IPS DF 6.9 (cell line): ENCODE results near the gene POLR3A.

Source experiments
- DNase-seq: peaks from one replicate; pipeline ENCODE4 v3.0.0-alpha.2; 2013; ENCODE audit warnings: low read depth, low spot score
- H3K27ac ChIP-seq: one replicate; pipeline ENCODE4 v1.5.1; 2013; ENCODE audit warnings: low read length, control low read depth
- H3K27me3 ChIP-seq: 2 replicates; pipeline ENCODE4 v1.6.1; 2013; ENCODE audit warnings: mild to moderate bottlenecking, low read length; ENCODE audit not compliant: control insufficient read depth, insufficient read depth
- H3K36me3 ChIP-seq: 2 replicates; pipeline ENCODE4 v1.6.1; 2013; ENCODE audit warnings: low read length; ENCODE audit not compliant: control insufficient read depth, insufficient read depth
- H3K4me1 ChIP-seq: 2 replicates; pipeline ENCODE4 v1.6.1; 2013; ENCODE audit warnings: low read length; ENCODE audit not compliant: control insufficient read depth, insufficient read depth
- H3K4me3 ChIP-seq: 2 replicates; pipeline ENCODE4 v1.5.1; 2013; ENCODE audit warnings: mild to moderate bottlenecking, low read length
- H3K9me3 ChIP-seq: 2 replicates; pipeline ENCODE4 v1.6.1; 2013; ENCODE audit warnings: low read length, inconsistent platforms; ENCODE audit not compliant: control insufficient read depth, insufficient read depth
- WGBS: extraction: QIAGEN DNeasy Blood & Tissue Kit; methylation state at CpG from one replicate; pipeline ENCODE4 v1.1.7; 2013; ENCODE audit warnings: mixed read lengths, missing lambda C conversion rate; ENCODE audit not compliant: insufficient read length, insufficient coverage; 5-methylcytosine and 5-hydroxymethylcytosine counted together

POLR3A gene

DNA sequence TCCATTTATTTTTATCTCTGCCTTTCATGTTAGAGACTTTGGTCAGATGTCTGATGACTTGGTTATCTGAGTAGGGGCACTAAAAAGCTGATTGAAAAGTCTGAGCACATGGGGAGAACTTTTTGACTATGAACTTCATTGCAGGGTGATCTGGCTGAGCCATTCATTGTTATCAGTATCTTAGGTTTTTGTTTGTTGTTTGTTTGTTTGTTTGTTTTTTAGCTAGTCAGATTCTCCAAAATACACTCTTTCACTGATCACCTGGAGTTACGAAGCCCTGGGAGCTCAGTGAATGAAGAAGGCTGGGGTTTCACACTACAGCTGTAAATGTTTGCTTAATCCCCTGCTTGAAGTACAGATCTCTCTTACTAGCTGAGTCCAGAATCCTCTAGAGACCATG, 74.2 kb downstream of the POLR3A start:
- Histone ChIP-seq H3K27ac (no peak overlapping the region), H3K4me1 (no peaks in the 10 kb centered on the region), H3K36me3 (no peaks in the 10 kb centered on the region), H3K4me3 (no peak overlapping the region), H3K9me3 (no peaks in the 10 kb centered on the region), H3K27me3 (no peaks in the 10 kb centered on the region)
- no CpG with 5 or more reads among the region's 1 CpG for WGBS
- DNase-seq, result no peak

- DNase-seq, result peak; percentile 73
- no CpG with 5 or more reads among the region's 7 CpGs for WGBS
- H3K9me3 ChIP-seq, result no peaks in the 10 kb centered on the region
- H3K4me1 ChIP-seq, result no peaks in the 10 kb centered on the region
- H3K4me3 ChIP-seq, result no peak overlapping the region
- H3K27me3 ChIP-seq, result no peaks in the 10 kb centered on the region
- peak overlapping the region; percentile 6 for H3K27ac ChIP-seq
- H3K36me3 ChIP-seq, result no peaks in the 10 kb centered on the region
Measured at GRCh38 chr10:77949167-77949566, 80.1 kb downstream of the POLR3A start.

GRCh38 chr10:77946084-77946483, 83.2 kb downstream of the POLR3A start:
- no peaks in the 10 kb centered on the region for H3K4me1 ChIP-seq
- no peak overlapping the region for H3K27ac ChIP-seq
- H3K36me3 ChIP-seq, result no peaks in the 10 kb centered on the region
- H3K4me3 ChIP-seq, result no peak overlapping the region
- no peaks in the 10 kb centered on the region for H3K27me3 ChIP-seq
- no peaks in the 10 kb centered on the region for H3K9me3 ChIP-seq
- WGBS, result no CpG with 5 or more reads among the region's 2 CpGs
- DNase-seq, result no peak

GRCh38 chr10:77944519-77944918, 84.8 kb downstream of the POLR3A start:
- no peak overlapping the region for H3K27ac ChIP-seq

DNA sequence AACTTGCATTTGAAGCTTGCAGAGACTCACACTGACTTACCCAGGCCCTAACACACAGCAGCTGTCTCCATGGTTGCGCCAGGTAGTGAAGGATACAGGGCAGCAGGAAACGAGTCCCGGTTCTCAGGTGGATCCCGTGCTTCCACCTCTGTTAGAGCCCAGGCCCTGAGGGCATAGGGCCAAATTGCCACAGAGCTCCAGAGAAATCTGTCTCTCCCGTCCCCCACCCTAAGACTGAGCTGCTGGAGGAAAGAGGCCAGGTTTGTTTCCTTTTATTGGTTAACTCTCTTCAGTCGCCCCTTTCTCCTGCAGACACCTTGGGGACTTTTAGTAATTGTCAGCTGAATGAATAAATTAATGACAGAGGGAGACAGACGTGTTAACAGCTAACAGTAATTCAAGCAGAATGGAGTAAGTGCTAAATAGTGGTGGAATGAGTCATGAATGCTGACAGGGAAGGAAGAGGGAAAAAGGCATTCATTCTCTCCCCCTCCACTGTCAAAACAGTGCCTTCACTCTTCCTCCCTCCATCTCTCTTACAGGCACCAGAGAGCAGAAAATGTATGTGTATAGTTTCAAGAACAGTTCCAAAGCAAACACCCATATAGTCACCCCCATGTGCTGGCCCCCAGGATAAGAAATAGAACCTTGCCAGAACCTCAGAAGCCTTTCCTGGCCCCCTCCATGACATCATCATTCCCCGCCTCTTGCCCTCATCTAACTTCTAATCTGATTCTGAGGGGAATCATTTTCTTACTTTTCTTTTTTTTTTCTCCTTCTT, 86.0 kb downstream of the POLR3A start:
- Histone ChIP-seq H3K9me3 (no peaks in the 10 kb centered on the region), H3K27me3 (no peaks in the 10 kb centered on the region), H3K4me1 (peaks cover 1% of the 10 kb centered on the region; the same call in 1 of the 2 replicates), H3K27ac (no peak overlapping the region), H3K36me3 (no peaks in the 10 kb centered on the region), H3K4me3 (no peak overlapping the region)
- DNase-seq, result no peak
- WGBS, result no CpG with 5 or more reads among the region's 8 CpGs

More at GRCh38 chr10:77944519-77944918, 84.8 kb downstream of the POLR3A start:
- WGBS, result no CpG with 5 or more reads among the region's 4 CpGs
- Histone ChIP-seq H3K27me3 (no peaks in the 10 kb centered on the region), H3K36me3 (no peaks in the 10 kb centered on the region), H3K9me3 (no peaks in the 10 kb centered on the region), H3K4me3 (no peak overlapping the region), H3K4me1 (peaks cover under 1% of the 10 kb centered on the region; the same call in 1 of the 2 replicates)
- no peak for DNase-seq

GRCh38 chr10:77941790-77942189, 87.5 kb downstream of the POLR3A start:
- Histone ChIP-seq H3K4me3 (no peak overlapping the region), H3K4me1 (peaks cover 1% of the 10 kb centered on the region; the same call in 1 of the 2 replicates), H3K27me3 (no peaks in the 10 kb centered on the region), H3K9me3 (no peaks in the 10 kb centered on the region), H3K36me3 (no peaks in the 10 kb centered on the region), H3K27ac (no peak overlapping the region)
- DNase-seq, result no peak
- WGBS, result no CpG with 5 or more reads among the region's 6 CpGs

DNA sequence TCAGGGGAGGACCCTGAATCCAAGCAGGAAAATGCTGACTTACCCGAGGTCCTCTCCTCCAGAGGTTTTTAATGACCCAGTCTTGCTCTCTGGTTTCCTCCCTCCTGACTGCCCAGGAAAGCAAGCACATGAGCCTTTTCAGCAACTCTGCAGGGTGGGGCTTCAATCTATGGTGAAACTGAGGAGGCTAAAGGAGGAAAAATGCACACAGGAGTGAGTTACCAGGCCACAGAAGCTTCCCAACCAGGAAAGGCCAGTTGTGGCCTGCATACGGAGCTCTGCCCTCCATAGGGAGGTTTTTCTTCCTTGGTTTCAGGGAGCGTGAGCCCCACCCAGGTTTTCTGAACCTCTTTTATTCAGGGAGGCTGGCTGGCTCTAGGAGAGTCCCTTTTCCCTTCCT, 88.7 kb downstream of the POLR3A start:
- no CpG with 5 or more reads among the region's 3 CpGs for WGBS
- Histone ChIP-seq H3K36me3 (no peaks in the 10 kb centered on the region), H3K9me3 (no peaks in the 10 kb centered on the region), H3K4me3 (no peak overlapping the region), H3K27ac (no peak overlapping the region), H3K27me3 (no peaks in the 10 kb centered on the region), H3K4me1 (peaks cover 1% of the 10 kb centered on the region; the same call in 1 of the 2 replicates)
- no peak for DNase-seq

DNA sequence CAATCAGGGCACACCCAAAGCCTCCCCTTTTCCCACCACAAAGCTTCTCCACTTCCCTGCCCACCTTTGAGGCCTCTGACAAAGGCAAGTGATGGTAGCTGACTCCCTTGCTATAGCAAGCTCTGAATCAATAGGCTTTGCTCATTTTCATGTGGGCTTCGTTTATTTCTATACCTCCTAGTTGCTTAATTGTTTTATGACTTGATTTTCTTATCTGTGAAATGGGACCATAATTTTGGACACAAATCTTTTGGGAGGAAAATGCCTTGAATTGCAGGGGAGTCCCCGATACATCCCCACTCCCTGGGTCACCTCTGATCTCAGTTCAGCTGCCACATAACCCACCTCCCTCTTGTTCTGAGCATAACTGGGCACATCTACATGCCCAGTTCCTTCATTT, 89.1 kb downstream of the POLR3A start:
- Histone ChIP-seq H3K27me3 (no peaks in the 10 kb centered on the region), H3K9me3 (no peaks in the 10 kb centered on the region), H3K4me1 (peaks cover 1% of the 10 kb centered on the region; the same call in 1 of the 2 replicates), H3K36me3 (no peaks in the 10 kb centered on the region), H3K4me3 (no peak overlapping the region), H3K27ac (no peak overlapping the region)
- no CpG with 5 or more reads among the region's 2 CpGs for WGBS
- DNase-seq, result no peak

DNA sequence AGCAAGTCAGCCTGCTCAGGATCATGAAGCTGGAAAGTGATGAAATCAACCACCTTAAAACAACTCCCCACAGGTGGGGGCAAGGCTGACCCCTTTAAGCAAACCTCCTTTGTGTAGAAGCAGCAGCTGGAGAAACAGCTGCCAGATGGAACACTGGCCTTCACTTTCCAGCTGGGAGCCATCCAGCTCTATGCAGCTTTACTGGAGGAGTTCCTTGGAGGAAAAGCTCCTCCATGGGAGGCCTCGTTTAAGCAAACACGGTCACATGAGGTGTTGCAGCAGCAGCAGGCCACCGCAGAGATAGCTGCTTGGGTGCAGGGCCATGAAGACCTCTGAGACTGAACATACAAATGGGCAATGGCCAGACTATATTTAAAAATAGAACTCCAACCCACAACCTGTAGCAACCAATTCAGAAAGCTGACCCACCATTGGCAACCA, 89.7 kb downstream of the POLR3A start:
- H3K9me3 ChIP-seq, result no peaks in the 10 kb centered on the region
- H3K4me3 ChIP-seq, result no peak overlapping the region
- H3K4me1 ChIP-seq, result peaks cover 1% of the 10 kb centered on the region; the same call in 1 of the 2 replicates
- H3K27me3 ChIP-seq, result no peaks in the 10 kb centered on the region
- no peak for DNase-seq
- no peaks in the 10 kb centered on the region for H3K36me3 ChIP-seq
- H3K27ac ChIP-seq, result no peak overlapping the region
- WGBS, result no CpG with 5 or more reads among the region's 3 CpGs

- no peak for DNase-seq
- H3K4me3 ChIP-seq, result no peak overlapping the region
- no CpG with 5 or more reads among the region's 3 CpGs for WGBS
- H3K9me3 ChIP-seq, result no peaks in the 10 kb centered on the region
- no peak overlapping the region for H3K27ac ChIP-seq
- H3K4me1 ChIP-seq, result peaks cover 1% of the 10 kb centered on the region; the same call in 1 of the 2 replicates
- no peaks in the 10 kb centered on the region for H3K36me3 ChIP-seq
- H3K27me3 ChIP-seq, result no peaks in the 10 kb centered on the region
Measured at GRCh38 chr10:77936697-77937567, 92.4 kb downstream of the POLR3A start.
